GM21786 (cell line): Measurements from ENCODE around the gene PPM1H.
A peak's percentile ranks its signal among the peaks of the same experiment; 100 is the strongest.
"Not testable (repeated sequence)": the region's sequence is repeated elsewhere in the genome, so short reads cannot be mapped to it uniquely, and the experiment has no call there.

Experiments used
- ATAC-seq: cut with Tn5 transposase; IDR thresholded peaks from one replicate; pipeline ENCODE4 v1.9.1; 2021; ENCODE audit not compliant: unreplicated experiment

The PPM1H gene

DNA sequence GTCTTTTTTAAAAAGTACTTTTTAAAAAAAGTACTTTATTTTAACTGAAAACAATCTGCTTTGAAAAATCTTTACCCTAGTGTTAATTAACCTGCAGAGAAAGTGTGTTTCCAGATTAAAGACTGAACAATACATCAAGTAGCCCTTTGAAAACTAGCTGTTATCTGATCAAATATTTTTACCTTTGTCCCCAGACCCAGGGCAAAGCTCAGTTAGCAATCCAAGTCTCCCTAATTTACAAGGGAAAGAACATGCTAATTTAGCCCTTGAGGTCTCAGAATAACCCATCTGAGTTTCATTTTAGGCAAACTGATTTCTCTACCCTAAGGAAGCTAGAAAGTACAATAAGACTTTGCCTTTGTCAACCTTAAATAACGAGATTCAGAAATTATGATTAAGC is 91.2 kb downstream of the PPM1H start:
- no peak for ATAC-seq

DNA sequence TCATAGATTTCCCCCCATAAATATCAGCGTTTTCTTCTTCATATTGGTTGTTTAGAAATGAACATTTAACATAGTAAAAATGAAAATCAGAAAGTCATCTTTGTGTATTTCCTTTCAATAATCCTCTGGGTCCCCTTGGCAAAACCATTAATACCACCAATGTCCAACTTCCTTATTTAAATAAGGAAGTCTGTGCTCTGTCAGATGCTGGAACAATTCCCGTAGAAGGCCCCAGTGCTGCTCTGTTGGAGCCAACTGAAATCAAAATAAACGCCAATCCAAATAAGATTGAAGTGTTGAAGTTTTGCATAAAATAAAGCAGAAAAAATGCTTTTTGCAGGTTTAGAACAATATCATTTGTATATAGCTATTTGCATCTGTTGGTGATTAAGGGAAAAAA is 93.1 kb downstream of the PPM1H start:
- ATAC-seq: no peak

DNA sequence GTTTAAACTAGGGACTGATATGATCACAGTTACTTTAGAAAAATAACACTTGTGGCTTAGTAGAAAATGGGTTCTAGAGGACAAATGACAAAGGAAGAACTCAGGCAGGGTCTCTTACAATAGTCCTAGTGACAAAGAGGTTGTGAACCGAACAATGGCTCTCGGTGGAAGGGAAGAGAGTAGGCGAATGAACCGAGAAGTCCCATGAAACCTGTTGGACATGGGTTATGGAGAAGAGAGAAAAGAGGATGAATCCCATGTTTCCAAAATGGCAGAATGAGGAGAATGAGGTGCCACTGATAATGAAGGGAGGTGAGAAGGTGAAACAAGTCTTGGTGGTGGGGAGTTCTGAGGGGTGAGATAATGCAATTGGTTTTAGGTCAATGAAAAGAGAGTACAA is 94.1 kb downstream of the PPM1H start:
- no peak for ATAC-seq

DNA sequence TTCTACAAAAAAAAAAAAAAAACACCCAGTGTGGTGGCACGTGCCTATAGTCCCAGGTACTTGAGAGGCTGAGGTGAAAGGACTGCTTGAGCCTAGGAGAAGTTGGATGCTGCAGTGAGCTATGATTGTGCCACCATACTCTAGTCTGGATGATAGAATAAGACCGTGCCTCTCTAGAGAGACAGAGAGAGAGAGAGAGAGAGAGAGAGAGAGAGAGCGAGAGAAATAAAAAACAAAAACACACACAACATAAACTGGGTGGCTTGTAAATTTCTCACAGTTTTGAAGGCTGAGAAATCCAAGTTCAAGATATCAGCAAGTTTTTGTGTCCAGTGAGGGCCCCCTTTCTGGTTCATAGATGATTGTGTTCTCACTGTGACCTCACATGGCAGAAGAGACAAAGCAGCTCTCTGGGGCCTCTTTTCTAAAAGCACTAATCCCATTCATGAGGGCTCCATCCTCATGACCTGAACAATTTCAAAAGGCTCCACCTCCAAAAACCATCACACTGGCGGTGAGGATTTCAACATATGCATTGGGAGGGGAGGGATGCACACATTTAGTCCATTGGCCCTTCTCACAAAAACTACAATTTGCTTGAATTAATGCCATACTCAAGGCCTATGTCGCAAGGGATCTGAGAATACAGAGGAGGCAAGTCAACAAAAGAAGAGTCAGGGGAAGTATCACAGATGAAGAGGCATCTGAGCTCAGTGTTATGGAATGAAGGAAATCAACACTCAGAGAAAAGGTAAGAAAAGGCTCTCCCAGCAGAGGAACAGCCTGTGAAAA is 94.9 kb downstream of the PPM1H start:
- no peak for ATAC-seq

DNA sequence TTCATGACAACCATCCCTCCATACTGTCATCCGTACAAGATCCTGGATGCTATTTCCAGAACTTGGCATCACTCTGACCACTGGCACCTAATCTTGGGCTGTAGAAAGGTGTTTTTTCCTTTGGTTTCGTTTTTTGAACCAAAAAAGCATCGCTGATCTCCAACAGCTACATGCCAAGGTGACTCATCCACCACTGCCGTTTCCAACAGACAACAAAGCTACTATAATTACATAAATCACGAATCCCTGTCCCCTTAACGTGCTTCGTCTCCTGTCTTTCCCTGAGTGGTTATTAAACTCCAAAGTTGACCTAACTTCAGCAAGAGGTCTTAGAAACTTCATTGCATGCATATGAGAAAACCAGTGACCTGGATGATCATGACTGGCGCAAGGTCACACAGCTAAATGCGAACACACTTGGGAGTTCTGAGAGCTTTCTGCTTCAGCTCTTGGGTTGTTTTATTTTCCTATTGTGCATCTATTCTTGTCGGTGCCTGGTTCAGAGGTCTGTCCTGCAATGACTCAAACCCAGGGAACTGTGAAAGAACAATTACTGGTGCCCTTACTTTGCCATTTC is 99.9 kb downstream of the PPM1H start:
- no peak for ATAC-seq

DNA sequence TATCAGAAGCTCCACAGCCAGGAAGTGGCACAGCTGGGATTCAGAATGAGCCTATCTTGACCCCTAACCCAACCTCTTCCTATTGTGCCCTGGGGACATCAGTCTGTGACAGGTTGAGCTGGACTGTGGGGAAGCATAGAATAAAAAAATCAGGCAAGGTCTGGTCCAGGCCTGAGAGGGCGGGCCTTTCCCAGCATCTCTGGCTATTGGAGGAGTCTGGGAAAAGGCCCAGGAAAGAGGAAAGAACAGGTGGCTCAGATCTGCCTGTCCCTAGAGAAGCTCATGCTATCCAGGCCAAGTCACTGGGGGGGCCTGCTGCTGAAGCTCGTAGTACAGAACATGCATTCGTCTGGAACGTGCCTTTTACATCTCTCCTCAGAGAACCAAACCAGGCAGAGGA is 100.5 kb downstream of the PPM1H start:
- no peak for ATAC-seq

DNA sequence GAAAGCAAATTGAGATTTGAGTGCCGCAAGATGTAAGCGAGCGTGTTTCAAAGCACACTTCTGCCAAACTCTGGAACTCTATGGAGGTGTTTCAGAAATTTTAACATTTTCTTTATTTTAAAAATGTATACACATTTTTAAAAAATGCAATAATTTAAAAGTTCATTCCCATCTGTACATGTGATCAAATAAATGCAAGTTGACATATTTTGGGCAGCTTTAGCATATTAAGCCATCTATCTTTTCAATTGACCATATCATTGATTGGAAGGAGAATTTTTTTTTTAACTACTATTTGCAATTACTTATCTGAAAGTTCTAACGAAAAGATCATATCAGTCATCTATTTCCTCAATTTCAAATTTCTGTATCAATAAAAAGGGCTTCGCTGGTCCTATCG is 101.3 kb downstream of the PPM1H start:
- ATAC-seq: no peak

DNA sequence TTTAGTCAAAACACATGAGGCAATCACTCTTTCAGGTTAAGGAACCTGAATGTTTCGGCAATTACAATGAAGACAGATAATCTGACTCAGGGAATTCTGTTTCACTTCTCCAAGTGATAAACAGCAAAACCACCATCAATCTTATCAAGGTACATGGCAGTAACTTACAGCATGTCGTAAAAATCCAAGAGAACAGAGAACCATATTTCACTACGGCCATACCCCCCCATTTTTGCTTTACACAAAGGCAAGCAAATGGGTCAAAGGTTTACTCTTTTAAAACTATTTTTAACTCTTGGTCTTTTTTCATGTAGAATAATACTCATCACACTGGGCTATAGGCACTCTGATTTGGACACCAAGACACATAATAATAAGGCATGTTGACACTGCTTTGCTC is 102.4 kb downstream of the PPM1H start:
- ATAC-seq: no peak

DNA sequence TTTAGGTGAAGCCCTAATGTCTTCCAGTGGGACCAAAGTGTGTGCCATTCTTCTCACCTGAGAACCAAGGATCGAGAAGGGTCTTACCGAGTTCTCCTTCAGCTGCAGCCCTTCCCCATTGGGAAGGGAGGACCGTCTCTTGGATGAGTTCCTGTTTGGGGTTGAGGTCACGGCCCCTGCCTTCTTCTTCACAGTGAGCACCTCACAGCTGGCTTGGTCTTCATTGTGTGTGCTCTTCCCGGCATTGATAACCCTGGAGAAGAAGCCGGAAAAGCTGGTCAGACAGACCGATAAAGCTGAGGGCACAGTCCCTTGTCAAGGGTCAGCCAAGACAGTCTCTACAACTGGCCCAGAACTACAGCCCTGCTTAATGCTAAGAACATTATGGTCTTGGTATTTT is 102.9 kb downstream of the PPM1H start:
- no peak for ATAC-seq

DNA sequence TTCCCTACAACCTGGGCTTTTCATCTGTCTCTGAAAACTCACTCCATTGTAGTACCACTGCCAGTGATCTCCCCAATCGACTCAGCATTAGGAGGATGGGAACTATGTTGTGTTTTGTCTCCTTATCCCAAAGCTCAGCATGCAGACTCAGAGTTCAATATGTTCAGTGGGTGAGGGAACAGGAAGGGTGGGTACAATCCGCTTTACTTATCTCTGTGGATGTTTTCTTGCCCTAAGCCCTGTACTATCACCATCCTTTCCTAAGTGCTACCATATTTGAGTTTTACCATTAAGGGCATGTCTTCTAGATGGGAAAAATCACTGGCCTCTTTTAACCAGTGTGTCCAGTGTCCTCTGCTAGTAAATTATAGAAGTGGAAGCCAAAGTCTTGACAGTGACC is 107.1 kb downstream of the PPM1H start:
- ATAC-seq: no peak

DNA sequence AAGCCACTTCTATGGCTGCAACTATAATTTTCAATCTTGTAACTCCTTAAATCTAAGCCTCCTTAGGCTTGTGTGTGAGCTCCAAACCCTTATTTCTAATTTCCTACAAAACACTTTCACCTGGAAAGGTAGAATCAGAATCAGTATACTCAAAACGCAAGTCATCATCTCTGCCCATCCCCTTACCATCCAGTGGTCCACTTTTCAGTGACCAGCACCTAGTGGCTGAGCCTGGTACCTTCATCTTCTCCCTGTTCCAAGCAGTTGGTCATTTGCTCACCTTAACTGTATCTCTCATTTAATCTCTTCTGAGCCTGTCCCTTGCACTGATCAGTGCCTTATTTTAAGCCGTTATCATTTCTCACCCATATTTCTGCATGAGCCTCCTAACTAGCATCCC is 107.9 kb downstream of the PPM1H start:
- no peak for ATAC-seq

DNA sequence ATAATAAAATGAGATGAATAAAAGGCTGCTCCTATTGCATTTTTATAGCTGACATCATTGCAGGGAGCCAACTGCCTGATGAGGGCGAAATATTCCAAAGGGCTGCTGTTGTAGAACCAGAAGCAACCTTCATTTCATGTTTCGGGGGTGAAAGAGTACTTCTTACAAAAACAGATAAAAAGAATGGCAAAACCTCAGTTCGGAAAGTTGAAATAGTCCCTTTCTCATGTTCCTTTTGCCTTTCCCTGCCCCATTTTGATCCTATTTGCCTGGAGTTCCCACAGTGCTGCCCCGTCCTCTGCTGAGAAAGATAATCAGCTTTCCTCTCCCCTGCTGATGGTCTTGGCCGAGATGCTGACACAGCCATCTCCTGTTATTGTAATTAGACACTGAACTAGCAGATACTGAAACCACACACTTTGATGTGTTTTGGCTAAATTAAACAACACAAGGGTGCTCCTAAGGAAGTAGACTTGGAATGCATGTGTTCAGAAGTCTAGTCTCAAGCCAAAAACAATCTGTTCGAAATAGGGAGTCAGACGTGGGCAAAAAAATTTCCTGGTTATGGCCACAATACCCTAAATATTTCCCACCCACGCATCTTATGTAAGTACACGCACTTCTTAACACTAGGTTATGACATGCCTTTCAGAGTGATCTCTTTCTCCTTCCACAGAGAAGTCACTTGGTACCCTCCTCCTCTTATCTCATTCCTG is 117.2 kb downstream of the PPM1H start:
- no peak for ATAC-seq

DNA sequence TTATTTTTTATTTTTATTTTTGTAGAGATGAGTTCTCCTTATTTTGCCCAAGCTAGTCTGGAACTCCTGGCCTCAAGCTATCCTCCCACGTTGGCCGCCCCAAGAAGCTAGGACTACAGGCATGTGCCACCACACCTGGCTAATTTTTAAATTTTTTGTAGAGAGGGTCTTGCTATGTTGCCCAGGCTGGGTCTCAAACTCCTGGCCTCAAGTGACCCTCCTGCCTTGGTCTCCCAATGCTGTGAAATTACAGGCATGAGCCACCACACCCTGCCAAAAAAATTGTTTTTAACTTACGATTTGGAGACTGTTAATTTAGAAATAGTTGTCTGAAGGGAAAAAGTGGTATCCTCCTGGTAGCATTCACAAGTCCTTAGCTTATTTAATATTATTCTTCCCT is 120.7 kb downstream of the PPM1H start:
- ATAC-seq: no peak

DNA sequence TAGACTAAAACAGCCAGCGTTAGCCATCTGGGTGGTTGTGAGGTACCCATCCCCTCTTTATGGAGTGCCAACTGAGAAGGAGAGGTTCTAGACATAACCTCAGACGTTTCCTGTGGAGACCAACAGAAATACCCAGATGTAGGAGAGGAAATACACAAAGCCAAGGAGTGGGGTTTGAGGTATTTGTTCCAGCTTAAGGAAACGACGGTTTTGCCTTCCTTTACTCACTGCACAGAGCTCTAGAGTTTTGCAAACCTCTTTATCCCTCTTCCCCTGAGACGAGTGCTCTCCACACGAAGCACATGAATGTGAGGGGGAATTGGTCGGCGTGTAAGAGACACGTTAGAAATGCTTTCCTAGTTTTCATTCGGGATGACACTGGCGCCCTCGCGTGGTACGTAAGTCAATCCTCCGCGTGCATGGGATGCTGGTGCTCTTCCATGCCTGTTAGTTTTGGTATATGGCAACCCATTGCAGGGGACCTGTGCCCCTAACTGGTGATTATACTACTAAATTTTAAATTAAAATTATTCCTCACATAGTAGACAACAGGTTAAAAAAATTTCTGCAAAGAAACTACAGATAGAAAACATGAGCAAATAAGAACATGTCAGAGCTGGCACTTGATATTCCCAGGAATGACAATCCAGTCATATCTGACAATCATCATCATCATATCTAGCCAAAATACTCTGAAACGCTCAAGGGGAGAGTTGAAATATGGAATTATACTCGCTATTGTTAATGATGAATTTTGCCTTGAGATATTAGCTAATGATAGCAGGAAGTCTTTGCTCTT is 121.7 kb downstream of the PPM1H start:
- ATAC-seq: peak; percentile 71

DNA sequence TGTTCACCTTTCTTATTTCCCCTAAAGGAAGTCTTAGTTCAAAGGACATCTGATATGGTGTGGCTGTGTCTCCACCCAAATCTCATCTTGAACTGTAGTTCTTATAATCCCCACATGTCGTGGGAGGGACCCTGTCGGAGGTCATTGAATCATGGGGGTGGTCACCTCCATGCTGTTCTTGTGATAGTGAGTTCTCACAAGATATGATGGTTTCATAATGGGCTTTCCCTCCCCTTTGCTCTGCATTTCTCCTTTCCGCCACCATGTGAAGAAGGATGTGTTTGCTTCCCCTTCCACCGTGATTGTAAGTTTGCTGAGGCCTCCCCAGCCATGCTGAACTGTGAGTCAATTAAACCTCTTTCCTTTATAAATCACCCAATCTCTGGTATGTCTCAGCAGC is 123.5 kb downstream of the PPM1H start:
- ATAC-seq: not testable (repeated sequence)

DNA sequence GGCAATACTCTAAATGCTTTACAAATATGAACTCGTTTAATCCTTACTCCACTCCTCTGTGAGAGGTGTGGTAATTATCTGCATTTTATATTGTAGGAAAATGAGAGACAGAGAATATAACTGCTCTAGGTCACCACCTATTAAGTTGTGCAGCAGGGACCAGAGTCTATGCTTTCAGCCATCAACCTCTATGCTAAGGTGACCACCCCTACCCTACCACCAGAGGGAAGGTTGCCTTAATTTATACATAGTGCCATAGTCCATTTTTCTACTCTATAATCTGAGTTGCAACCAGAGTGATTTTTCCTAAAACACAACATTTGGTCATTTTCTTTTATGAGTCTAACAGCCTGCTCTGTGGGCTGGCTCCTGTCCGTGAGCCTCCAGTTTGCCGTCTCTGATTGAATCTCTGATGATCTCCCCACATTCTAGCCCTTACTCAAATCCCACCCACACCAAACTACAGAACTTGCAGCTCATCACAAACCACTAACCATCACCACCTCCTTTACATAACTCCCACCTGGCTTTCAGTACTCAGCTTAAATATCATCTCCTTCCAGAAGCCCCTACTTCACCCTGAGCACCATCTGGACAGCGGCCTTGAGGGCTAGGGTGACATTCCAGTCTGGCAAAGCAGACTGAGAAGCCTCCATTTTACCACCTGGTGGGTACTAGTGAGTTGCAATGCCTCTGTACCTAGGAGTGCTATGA is 126.6 kb downstream of the PPM1H start:
- ATAC-seq: no peak

DNA sequence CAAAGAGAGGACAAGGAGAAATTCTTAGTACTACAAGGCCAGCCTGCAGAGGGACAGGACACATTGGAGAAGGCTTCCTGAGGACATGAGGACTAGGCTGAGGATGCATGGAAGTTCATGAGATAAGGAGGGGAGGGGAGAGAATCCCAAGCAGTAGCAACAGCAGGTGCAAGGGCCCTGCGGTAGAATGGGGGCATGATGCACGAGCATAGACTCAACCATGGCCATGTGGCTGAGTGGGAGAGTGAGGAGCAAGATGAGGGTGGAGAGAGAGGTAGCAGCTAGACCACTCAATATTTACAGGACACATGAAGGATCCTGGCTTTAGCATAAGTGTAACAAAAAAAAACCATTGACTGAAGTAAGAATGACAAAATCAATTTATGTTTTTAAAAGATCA is 128.1 kb downstream of the PPM1H start:
- ATAC-seq: no peak

DNA sequence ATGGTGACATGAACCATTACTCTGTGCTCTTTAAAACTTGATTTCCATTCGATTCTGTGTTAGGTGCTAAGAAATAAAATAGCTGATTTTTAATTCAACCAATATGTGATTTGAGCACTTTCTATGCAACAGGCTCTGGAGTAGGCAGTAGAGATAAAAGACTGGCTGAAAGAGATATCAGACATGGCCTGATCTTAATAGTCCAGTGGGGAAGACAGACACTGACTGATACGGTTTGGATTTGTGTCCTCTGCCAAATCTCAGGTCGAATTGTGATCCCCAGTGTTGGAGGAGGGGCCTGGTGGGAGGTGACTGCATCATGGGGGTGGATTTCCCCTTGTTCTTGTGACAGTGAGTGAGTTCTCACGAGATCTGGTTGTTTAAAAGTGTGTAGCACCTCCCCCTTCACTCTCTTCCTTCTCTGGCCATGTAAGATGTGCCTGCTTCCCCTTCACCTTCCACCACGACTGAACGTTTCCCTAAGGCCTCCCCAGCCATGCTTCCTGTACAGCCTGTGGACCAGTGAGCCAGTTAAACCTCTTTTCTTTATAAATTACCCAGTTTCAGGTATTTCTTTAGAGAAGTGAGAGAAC is 128.6 kb downstream of the PPM1H start:
- ATAC-seq: no peak

DNA sequence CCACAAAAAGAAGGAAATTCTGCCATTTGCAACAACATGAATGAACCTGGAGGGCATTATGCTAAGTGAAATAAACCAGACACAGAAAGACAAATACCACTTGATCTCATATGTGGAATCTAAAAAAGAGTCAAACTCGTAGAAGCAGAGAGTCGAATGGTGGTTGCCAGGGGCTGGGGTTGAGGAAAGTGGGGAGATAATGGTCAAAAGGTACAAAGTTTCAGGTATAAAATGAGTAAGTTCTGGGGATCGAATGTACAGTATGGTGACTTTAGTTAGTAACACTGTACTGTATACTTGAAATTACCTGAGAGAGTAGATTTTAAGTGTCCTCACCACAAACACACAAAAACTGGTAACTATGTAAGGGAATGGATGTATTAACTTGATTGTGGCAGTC is 129.4 kb downstream of the PPM1H start:
- no peak for ATAC-seq

DNA sequence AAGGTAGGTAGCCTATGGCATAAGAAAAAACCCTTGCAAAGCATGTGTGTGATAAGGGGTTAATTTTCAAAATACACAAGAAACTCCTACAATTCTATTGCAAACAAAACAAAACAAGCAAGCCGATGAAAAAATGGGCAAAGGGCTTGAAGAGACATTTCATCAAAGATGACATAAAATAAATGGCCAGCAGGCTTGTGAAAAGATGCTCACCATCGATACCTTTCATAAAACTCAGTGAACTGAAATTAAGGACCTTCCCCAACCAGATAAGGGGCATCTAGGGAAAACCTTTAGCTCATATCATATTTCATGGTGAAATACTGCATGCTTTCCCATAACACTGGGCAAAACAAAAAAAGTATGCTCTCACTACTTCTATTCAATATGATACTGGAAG is 131.2 kb downstream of the PPM1H start:
- ATAC-seq: no peak

DNA sequence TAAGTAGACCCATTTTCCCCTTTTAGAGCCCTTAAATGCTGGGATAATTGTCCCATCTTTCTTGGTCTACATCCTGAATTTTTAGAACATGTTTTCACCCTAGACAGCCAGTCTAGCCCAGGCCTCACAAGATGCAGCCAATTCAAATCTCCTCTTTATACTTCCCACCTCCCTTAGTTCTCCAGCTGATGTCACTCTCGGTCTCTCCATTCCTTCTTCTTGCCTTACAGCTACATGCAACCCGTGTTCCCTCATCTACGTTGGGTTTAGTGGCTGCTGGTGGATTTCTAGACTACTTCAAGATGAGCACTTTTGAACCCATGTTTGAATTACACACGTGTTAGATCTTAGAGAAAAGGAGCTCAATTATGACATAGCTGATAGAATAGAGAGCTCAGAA is 132.0 kb downstream of the PPM1H start:
- no peak for ATAC-seq
